ENCODE measurements around the gene LCA5L. TPM values are rescaled to one million over a fixed set of nuclear protein-coding genes. Genes with fewer than 3 reads are reported as not detected.

LCA5L gene
- total RNA-seq, 4 donors from 2014 or later: 0.72 to 1.2 (median 0.72) TPM; not detected in 1

DNA sequence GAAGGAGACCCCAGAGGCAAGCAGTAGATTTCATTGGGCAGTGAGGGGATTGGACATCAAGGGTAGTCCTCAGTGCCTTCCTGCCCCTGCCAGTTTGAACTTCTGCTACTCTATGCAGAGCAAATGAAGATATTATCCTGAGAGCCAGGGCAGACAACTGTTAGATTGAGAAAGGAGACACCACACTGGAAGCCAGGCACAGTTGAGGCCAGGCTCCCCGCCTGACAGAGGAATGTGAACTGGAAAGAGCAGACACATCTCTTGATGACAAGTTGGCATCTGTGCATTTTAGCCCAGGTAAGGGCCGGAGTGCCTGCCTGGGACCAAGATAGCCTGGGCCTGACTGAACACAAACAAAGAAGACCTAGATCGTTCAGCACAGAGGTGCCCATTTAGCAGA lies 22.2 kb upstream of the LCA5L start:
- Histone ChIP-seq H3K27ac (no peak overlapping the region), H3K4me1 (no peaks in the 10 kb centered on the region), H3K27me3 (no peaks in the 10 kb centered on the region), H3K9me3 (no peaks in the 10 kb centered on the region), H3K36me3 (no peaks in the 10 kb centered on the region), H3K4me3 (no peak overlapping the region)
- TF ChIP-seq EP300 (IDR thresholded peaks at IDR 0.05) (no peak), POLR2A (IDR thresholded peaks at IDR 0.05) (no peak), POLR2AphosphoS5 (IDR thresholded peaks at IDR 0.05) (no peak), CTCF (IDR thresholded peaks at IDR 0.05) (no peak)
- no peak for DNase-seq (ENCODE audit: low spot score in 2 of 2)
- WGBS: 85% methylated on average over 3 of the region's 3 CpGs

DNA sequence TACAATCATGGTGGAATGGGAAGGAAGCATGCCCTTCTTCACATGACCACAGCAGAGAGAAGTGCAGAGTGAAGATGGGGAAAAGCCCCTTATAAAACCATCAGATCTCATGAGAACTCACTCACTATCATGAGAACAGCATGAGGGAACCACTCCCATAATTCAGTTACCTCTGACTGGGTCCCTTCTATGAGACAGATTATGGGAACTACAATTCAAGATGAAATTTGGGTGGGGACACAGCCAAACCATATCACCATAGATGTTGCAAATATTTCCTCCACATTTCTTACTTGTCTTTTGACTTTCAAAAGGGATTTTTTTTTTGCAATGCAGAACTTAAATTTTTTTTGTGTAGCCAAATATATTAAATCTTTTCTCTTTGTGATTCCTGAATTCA lies 21.0 kb upstream of the LCA5L start:
- no peak overlapping the region for H3K4me3 ChIP-seq
- no peaks in the 10 kb centered on the region for H3K4me1 ChIP-seq
- DNase-seq (ENCODE audit: low spot score in 2 of 2): no peak
- H3K36me3 ChIP-seq: no peaks in the 10 kb centered on the region
- no peak overlapping the region for H3K27ac ChIP-seq
- TF ChIP-seq POLR2AphosphoS5 (IDR thresholded peaks at IDR 0.05): no peak
- TF ChIP-seq CTCF (IDR thresholded peaks at IDR 0.05): no peak
- TF ChIP-seq POLR2A (IDR thresholded peaks at IDR 0.05): no peak
- TF ChIP-seq EP300 (IDR thresholded peaks at IDR 0.05): no peak
- H3K27me3 ChIP-seq: no peaks in the 10 kb centered on the region
- H3K9me3 ChIP-seq: no peaks in the 10 kb centered on the region

GRCh38 chr21:39463308-39463707 lies 17.7 kb upstream of the LCA5L start:
- Histone ChIP-seq H3K36me3 (no peaks in the 10 kb centered on the region), H3K27me3 (no peaks in the 10 kb centered on the region), H3K4me1 (no peaks in the 10 kb centered on the region), H3K4me3 (no peak overlapping the region), H3K27ac (no peak overlapping the region), H3K9me3 (no peaks in the 10 kb centered on the region)
- no peak for TF ChIP-seq EP300 (IDR thresholded peaks at IDR 0.05)
- no peak for TF ChIP-seq POLR2A (IDR thresholded peaks at IDR 0.05)
- no peak for TF ChIP-seq CTCF (IDR thresholded peaks at IDR 0.05)
- 83% methylated on average over 3 of the region's 3 CpGs for WGBS
- no peak for DNase-seq (ENCODE audit: low spot score in 2 of 2)

GRCh38 chr21:39461419-39461818 lies 15.8 kb upstream of the LCA5L start:
- Histone ChIP-seq H3K36me3 (no peaks in the 10 kb centered on the region), H3K4me3 (no peak overlapping the region), H3K4me1 (no peaks in the 10 kb centered on the region), H3K27ac (no peak overlapping the region), H3K9me3 (no peaks in the 10 kb centered on the region), H3K27me3 (no peaks in the 10 kb centered on the region)
- DNase-seq (ENCODE audit: low spot score in 2 of 2): no peak
- TF ChIP-seq CTCF (IDR thresholded peaks at IDR 0.05) (no peak), EP300 (IDR thresholded peaks at IDR 0.05) (no peak), POLR2A (IDR thresholded peaks at IDR 0.05) (no peak), POLR2AphosphoS5 (IDR thresholded peaks at IDR 0.05) (no peak)
- 87% methylated on average over 3 of the region's 3 CpGs for WGBS

DNA sequence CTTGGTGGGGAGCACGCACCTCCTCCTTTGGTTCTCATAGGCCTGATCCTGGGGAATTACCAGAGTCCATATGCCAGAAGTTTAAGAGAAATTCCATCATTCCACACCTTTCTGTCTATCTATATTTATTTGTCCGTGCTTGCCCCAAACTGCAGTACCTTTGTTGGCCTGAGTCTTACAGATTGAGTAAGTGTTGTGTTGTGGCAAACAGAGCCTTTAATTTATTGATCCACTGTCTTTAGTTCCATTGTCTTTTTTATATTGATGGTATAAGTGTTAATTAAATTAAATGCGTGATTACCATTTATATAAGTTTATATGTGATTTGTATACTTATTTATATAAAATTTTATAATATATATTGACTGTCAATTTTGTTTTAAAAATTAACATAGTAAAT lies 11.1 kb upstream of the LCA5L start:
- no peaks in the 10 kb centered on the region for H3K36me3 ChIP-seq
- peaks cover under 1% of the 10 kb centered on the region for H3K4me1 ChIP-seq
- no peak overlapping the region for H3K27ac ChIP-seq
- no peak for DNase-seq (ENCODE audit: low spot score in 2 of 2)
- H3K9me3 ChIP-seq: no peaks in the 10 kb centered on the region
- H3K27me3 ChIP-seq: no peaks in the 10 kb centered on the region
- WGBS: 80% methylated on average over 3 of the region's 3 CpGs
- no peak overlapping the region for H3K4me3 ChIP-seq
- TF ChIP-seq CTCF (IDR thresholded peaks at IDR 0.05) (peak in 1 of 2 donors; percentile 24), EP300 (IDR thresholded peaks at IDR 0.05) (no peak), POLR2AphosphoS5 (IDR thresholded peaks at IDR 0.05) (no peak)
